H9 (cell line): ENCODE results near the gene RIPOR1. TPM values are rescaled to one million over a fixed set of nuclear protein-coding genes. Genes with fewer than 3 reads are reported as not detected.
A peak's percentile ranks its signal among the peaks of the same experiment; 100 is the strongest.

Experiments
- DNase-seq: peaks from one replicate; pipeline ENCODE4 v3.0.0-alpha.2; 2017
- H2AFZ ChIP-seq: one replicate; pipeline ENCODE4 v1.6.1; 2013; ENCODE audit warnings: mild to moderate bottlenecking, low read length, control low read depth, moderate library complexity
- H2AK5ac ChIP-seq: 2 replicates; pipeline ENCODE4 v1.6.1; 2013; ENCODE audit warnings: low read length, control low read depth, mixed read lengths; ENCODE audit not compliant: insufficient read length
- H2BK120ac ChIP-seq: one replicate; pipeline ENCODE4 v1.6.1; 2013; ENCODE audit warnings: low read depth, mild to moderate bottlenecking, low read length, control low read depth, inconsistent platforms; ENCODE audit not compliant: poor library complexity, severe bottlenecking
- H2BK12ac ChIP-seq: 2 replicates; pipeline ENCODE4 v1.6.1; 2013; ENCODE audit warnings: low read length, control low read depth, mixed read lengths, low read depth; ENCODE audit not compliant: insufficient read length
- H2BK15ac ChIP-seq: 2 replicates; pipeline ENCODE4 v1.6.1; 2013; ENCODE audit warnings: low read depth, low read length, control low read depth
- H2BK20ac ChIP-seq: one replicate; pipeline ENCODE4 v1.6.1; 2013; ENCODE audit warnings: low read depth, mild to moderate bottlenecking, low read length, control low read depth, inconsistent platforms; ENCODE audit not compliant: poor library complexity, severe bottlenecking
- H2BK5ac ChIP-seq: 2 replicates; pipeline ENCODE4 v1.6.1; 2013; ENCODE audit warnings: low read length, control low read depth, mixed read lengths; ENCODE audit not compliant: insufficient read length
- H3K14ac ChIP-seq: 2 replicates; pipeline ENCODE4 v1.6.1; 2013; ENCODE audit warnings: low read length, control low read depth; ENCODE audit not compliant: insufficient read depth
- H3K18ac ChIP-seq: 2 replicates; pipeline ENCODE4 v1.6.1; 2013; ENCODE audit warnings: low read depth, mild to moderate bottlenecking, mixed read lengths, low read length, control low read depth; ENCODE audit not compliant: insufficient read length
- H3K23ac ChIP-seq: 2 replicates; pipeline ENCODE4 v1.6.1; 2013; ENCODE audit warnings: low read length, control low read depth, mixed read lengths, low read depth; ENCODE audit not compliant: insufficient read length
- H3K23me2 ChIP-seq: 2 replicates; pipeline ENCODE4 v1.6.1; 2013; ENCODE audit warnings: low read depth, mild to moderate bottlenecking, mixed read lengths, low read length, control low read depth; ENCODE audit not compliant: insufficient read length, poor library complexity, severe bottlenecking
- H3K27ac ChIP-seq: 2 replicates; pipeline ENCODE4 v1.5.1; 2013; ENCODE audit warnings: low read length, control low read depth, mixed read lengths, low read depth; ENCODE audit not compliant: insufficient read length
- H3K27me3 ChIP-seq: 2 replicates; pipeline ENCODE4 v1.6.1; 2013; ENCODE audit warnings: low read length, control low read depth, inconsistent platforms; ENCODE audit not compliant: insufficient read depth
- H3K4ac ChIP-seq: 2 replicates; pipeline ENCODE4 v1.6.1; 2013; ENCODE audit warnings: low read depth, mild to moderate bottlenecking, control low read depth, inconsistent platforms, low read length, moderate library complexity
- H3K4me1 ChIP-seq: 2 replicates; pipeline ENCODE4 v1.6.1; 2013; ENCODE audit warnings: low read length, control low read depth, inconsistent platforms; ENCODE audit not compliant: insufficient read depth
- H3K4me2 ChIP-seq: 2 replicates; pipeline ENCODE4 v1.6.1; 2013; ENCODE audit warnings: low read length, control low read depth, mixed read lengths; ENCODE audit not compliant: insufficient read length, insufficient read depth
- H3K56ac ChIP-seq: 2 replicates; pipeline ENCODE4 v1.6.1; 2013; ENCODE audit warnings: low read depth, mild to moderate bottlenecking, mixed read lengths, low read length, control low read depth; ENCODE audit not compliant: insufficient read length
- H3K79me1 ChIP-seq: 2 replicates; pipeline ENCODE4 v1.6.1; 2013; ENCODE audit warnings: low read depth, mild to moderate bottlenecking, moderate library complexity, low read length, control low read depth, inconsistent platforms; ENCODE audit not compliant: insufficient read depth, poor library complexity, severe bottlenecking
- H3K79me2 ChIP-seq: 2 replicates; pipeline ENCODE4 v1.6.1; 2013; ENCODE audit warnings: low read length, control low read depth, inconsistent platforms; ENCODE audit not compliant: insufficient read depth
- H3K9ac ChIP-seq: 2 replicates; pipeline ENCODE4 v1.6.1; 2013; ENCODE audit warnings: low read length, control low read depth, mixed read lengths; ENCODE audit not compliant: insufficient read length; ENCODE audit errors: extremely low read depth
- H3K9me3 ChIP-seq: one replicate; pipeline ENCODE4 v1.6.1; 2013; ENCODE audit warnings: low read depth, low read length, inconsistent platforms; ENCODE audit not compliant: control insufficient read depth
- H3T11ph ChIP-seq: one replicate; pipeline ENCODE4 v1.6.1; 2013; ENCODE audit warnings: mild to moderate bottlenecking, low read length, control low read depth, inconsistent platforms
- H4K20me1 ChIP-seq: one replicate; pipeline ENCODE4 v1.6.1; 2013; ENCODE audit not compliant: control insufficient read depth, insufficient read length, insufficient read depth
- H4K5ac ChIP-seq: 2 replicates; pipeline ENCODE4 v1.6.1; 2013; ENCODE audit warnings: low read depth, mild to moderate bottlenecking, mixed read lengths, low read length, control low read depth; ENCODE audit not compliant: insufficient read length
- H4K8ac ChIP-seq: replicated peaks from 2 replicates; pipeline ENCODE4 v1.6.1; 2013; ENCODE audit warnings: low read length, control low read depth, mixed read lengths, low read depth; ENCODE audit not compliant: insufficient read length
- H4K91ac ChIP-seq: 2 replicates; pipeline ENCODE4 v1.6.1; 2013; ENCODE audit warnings: low read depth, mild to moderate bottlenecking, moderate library complexity, mixed read lengths, low read length, control low read depth; ENCODE audit not compliant: insufficient read length
- H3K27ac Mint-ChIP-seq, 3 experiments: 2 replicates in 2 of 3; 3 replicates in 1 of 3; pipeline ENCODE4 v1.8.0; 2020 to 2021; ENCODE audit warnings: mixed read lengths in 3 of 3, mild to moderate bottlenecking in 1 of 3, moderate library complexity in 1 of 3
- H3K27me3 Mint-ChIP-seq: 2 replicates; pipeline ENCODE4 v1.8.0; 2021; ENCODE audit warnings: low read depth, mild to moderate bottlenecking, moderate library complexity, mixed read lengths
- H3K36me3 Mint-ChIP-seq, 3 experiments: 2 replicates in 2 of 3; 3 replicates in 1 of 3; pipeline ENCODE4 v1.8.0; 2020 to 2021; ENCODE audit warnings: low read depth in 3 of 3, mixed read lengths in 3 of 3; ENCODE audit not compliant: insufficient read depth in 1 of 3
- H3K4me1 Mint-ChIP-seq, 2 experiments: 2 replicates each; pipeline ENCODE4 v1.8.0; 2020; ENCODE audit warnings: mixed read lengths in 2 of 2
- H3K4me3 Mint-ChIP-seq, 2 experiments: 2 replicates in 1 of 2; 3 replicates in 1 of 2; pipeline ENCODE4 v1.8.0; 2020 to 2021; ENCODE audit warnings: mild to moderate bottlenecking in 2 of 2, mixed read lengths in 2 of 2, moderate library complexity in 1 of 2
- H3K9me3 Mint-ChIP-seq, 2 experiments: 2 replicates in 1 of 2; 3 replicates in 1 of 2; pipeline ENCODE4 v1.8.0; 2020; ENCODE audit warnings: mild to moderate bottlenecking in 2 of 2, mixed read lengths in 2 of 2, moderate library complexity in 1 of 2
- WGBS: extraction: QIAGEN DNeasy Blood & Tissue Kit; methylation state at CpG from one replicate; pipeline ENCODE4 v1.1.7; 2013; ENCODE audit warnings: missing lambda C conversion rate, low lambda C conversion rate, mixed read lengths; ENCODE audit not compliant: insufficient read length; ENCODE audit errors: extremely low coverage; 5-methylcytosine and 5-hydroxymethylcytosine counted together
- total RNA-seq: library from RNA; stranded (reverse); gene quantifications from 2 replicates; pipeline ENCODE4 v1.2.1, GENCODE V29; 2021
- TF ChIP-seq, protein P1 (sequence below): fragments of 200-600 bp; sonication (generic); conservative IDR thresholded peaks from 3 replicates; pipeline ENCODE4 v1.8.0; 2021; ENCODE audit warnings: antibody characterized with exemption, mild to moderate bottlenecking

The RIPOR1 gene
- total RNA-seq, 1 experiment from 2014 or later = 14.3 TPM

DNA sequence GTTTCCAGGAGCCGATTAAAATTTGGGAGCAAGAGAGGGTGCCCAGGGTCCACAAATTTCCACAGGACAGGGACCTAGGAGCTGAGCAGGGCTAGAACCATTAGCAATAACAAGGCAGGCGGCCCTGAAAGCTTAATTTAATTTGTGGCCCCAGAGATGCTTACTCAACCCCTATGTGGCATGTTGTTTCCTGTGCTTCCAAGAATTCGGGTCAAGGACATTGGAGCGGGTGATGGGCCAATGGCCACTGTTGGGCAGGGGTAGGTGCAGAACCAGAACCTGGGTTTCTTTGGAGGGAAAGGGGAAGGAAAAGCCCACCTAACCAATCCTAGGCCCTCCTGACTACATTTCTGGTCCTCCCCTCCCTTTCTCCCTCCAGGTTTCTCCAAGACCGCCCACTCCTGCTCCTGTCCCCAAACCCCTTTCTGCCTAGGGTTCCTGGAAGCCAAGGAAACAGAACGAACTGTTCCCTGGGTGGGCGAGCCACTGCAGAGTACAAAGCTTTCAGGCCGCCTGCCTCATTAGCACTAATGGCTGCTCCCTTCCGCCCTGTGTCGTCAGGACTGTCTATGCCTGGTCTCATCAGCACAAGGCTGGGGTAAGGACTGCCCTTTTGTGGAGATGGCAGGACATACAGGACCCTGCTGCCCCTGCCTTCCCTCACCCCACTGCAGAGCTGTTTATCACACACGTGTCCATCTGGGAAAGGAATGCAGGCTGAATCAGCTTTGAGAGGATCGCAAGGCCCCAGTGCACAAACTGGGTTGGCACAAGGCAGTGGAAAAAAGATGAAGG is 44.7 kb upstream of the RIPOR1 start:
- H3K9me3 ChIP-seq = no peaks in the 10 kb centered on the region
- no peak overlapping the region for H2BK5ac ChIP-seq
- H3K79me1 ChIP-seq = no peaks in the 10 kb centered on the region
- H3K56ac ChIP-seq = no peak overlapping the region
- no peak overlapping the region for H2BK20ac ChIP-seq
- Mint-ChIP-seq H3K9me3 (no peaks in the 10 kb centered on the region), H3K27me3 (peaks cover 45% of the 10 kb centered on the region), H3K36me3 (no peaks in the 10 kb centered on the region), H3K27ac (peak overlapping the region in 1 of 3 experiments; percentile 83; a peak in 1 of 7 replicates), H3K4me1 (peaks cover 11 to 14% of the 10 kb centered on the region in 2 experiments), H3K4me3 (no peak overlapping the region)
- peaks cover 6% of the 10 kb centered on the region for H3K23me2 ChIP-seq
- H2AFZ ChIP-seq = no peak overlapping the region
- H2BK15ac ChIP-seq = no peak overlapping the region
- peaks cover 1% of the 10 kb centered on the region; the same call in 1 of the 2 replicates for H3K79me2 ChIP-seq
- no peak for DNase-seq
- WGBS = no CpG with 5 or more reads among the region's 12 CpGs
- no peak overlapping the region for H2BK120ac ChIP-seq
- no peak overlapping the region for H4K91ac ChIP-seq
- no peak overlapping the region for H3K27ac ChIP-seq
- no peak overlapping the region for H3K9ac ChIP-seq
- no peak overlapping the region for H2AK5ac ChIP-seq
- H4K8ac ChIP-seq = no peak overlapping the region
- no peak overlapping the region for H4K5ac ChIP-seq
- no peak overlapping the region for H3K4me2 ChIP-seq
- no peak overlapping the region for H3T11ph ChIP-seq
- H3K4ac ChIP-seq = no peak overlapping the region
- no peak overlapping the region for H3K18ac ChIP-seq
- H3K4me1 ChIP-seq = no peaks in the 10 kb centered on the region; the same call in 1 of the 2 replicates
- H3K27me3 ChIP-seq = peaks cover 24% of the 10 kb centered on the region; the same call in 1 of the 2 replicates
- no peak overlapping the region for H3K14ac ChIP-seq
- H4K20me1 ChIP-seq = no peaks in the 10 kb centered on the region
- TF ChIP-seq, protein P1, sequence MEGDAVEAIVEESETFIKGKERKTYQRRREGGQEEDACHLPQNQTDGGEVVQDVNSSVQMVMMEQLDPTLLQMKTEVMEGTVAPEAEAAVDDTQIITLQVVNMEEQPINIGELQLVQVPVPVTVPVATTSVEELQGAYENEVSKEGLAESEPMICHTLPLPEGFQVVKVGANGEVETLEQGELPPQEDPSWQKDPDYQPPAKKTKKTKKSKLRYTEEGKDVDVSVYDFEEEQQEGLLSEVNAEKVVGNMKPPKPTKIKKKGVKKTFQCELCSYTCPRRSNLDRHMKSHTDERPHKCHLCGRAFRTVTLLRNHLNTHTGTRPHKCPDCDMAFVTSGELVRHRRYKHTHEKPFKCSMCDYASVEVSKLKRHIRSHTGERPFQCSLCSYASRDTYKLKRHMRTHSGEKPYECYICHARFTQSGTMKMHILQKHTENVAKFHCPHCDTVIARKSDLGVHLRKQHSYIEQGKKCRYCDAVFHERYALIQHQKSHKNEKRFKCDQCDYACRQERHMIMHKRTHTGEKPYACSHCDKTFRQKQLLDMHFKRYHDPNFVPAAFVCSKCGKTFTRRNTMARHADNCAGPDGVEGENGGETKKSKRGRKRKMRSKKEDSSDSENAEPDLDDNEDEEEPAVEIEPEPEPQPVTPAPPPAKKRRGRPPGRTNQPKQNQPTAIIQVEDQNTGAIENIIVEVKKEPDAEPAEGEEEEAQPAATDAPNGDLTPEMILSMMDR = no peak
- no peak overlapping the region for H2BK12ac ChIP-seq
- no peak overlapping the region for H3K23ac ChIP-seq
